ENCODE results near the gene NXPH4. TPM values are rescaled to one million over a fixed set of nuclear protein-coding genes. Genes with fewer than 3 reads are reported as not detected.

NXPH4 gene
- total RNA-seq, 1 donor from 2014 or later = not detected

- Histone ChIP-seq H3K4me2 (no peak overlapping the region), H3K27me3 (no peaks in the 10 kb centered on the region), H3K79me2 (ENCODE audit: low read depth) (no peaks in the 10 kb centered on the region), H3K36me3 (no peaks in the 10 kb centered on the region), H3K4me1 (peaks cover 34% of the 10 kb centered on the region), H2AFZ (replicated peaks) (no peak overlapping the region), H3F3A (ENCODE audit: low read depth) (peaks cover 31% of the 10 kb centered on the region), H3K9me3 (ENCODE audit: low read depth) (no peaks in the 10 kb centered on the region), H3K9ac (no peak overlapping the region), H4K20me1 (ENCODE audit: low read depth) (peaks cover 18% of the 10 kb centered on the region), H3K4me3 (no peak overlapping the region), H3K27ac (no peak overlapping the region)
- no peak overlapping the region for H3K4me3 Mint-ChIP-seq
- TF ChIP-seq EZH2 (IDR thresholded peaks at IDR 0.05) = no peak
- TF ChIP-seq, protein P1, sequence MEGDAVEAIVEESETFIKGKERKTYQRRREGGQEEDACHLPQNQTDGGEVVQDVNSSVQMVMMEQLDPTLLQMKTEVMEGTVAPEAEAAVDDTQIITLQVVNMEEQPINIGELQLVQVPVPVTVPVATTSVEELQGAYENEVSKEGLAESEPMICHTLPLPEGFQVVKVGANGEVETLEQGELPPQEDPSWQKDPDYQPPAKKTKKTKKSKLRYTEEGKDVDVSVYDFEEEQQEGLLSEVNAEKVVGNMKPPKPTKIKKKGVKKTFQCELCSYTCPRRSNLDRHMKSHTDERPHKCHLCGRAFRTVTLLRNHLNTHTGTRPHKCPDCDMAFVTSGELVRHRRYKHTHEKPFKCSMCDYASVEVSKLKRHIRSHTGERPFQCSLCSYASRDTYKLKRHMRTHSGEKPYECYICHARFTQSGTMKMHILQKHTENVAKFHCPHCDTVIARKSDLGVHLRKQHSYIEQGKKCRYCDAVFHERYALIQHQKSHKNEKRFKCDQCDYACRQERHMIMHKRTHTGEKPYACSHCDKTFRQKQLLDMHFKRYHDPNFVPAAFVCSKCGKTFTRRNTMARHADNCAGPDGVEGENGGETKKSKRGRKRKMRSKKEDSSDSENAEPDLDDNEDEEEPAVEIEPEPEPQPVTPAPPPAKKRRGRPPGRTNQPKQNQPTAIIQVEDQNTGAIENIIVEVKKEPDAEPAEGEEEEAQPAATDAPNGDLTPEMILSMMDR (IDR thresholded peaks at IDR 0.05) = no peak
- TF ChIP-seq EZH2phosphoT487 (IDR thresholded peaks at IDR 0.05) = no peak
- peaks cover 22% of the 10 kb centered on the region for H3K36me3 Mint-ChIP-seq
- no peaks in the 10 kb centered on the region for H3K9me3 Mint-ChIP-seq
- H3K4me1 Mint-ChIP-seq = peaks cover 28% of the 10 kb centered on the region
- peaks cover 5% of the 10 kb centered on the region for H3K27me3 Mint-ChIP-seq (ENCODE audit: insufficient read depth, low read depth)
- no peak for DNase-seq (ENCODE audit: low spot score)
- no peak overlapping the region for H3K27ac Mint-ChIP-seq
Measured at GRCh38 chr12:57258977-57259970, 42.7 kb downstream of the NXPH4 start.

GRCh38 chr12:57260366-57260765 lies 43.8 kb downstream of the NXPH4 start:
- peaks cover 28% of the 10 kb centered on the region for H3K4me1 Mint-ChIP-seq
- H3K4me2 ChIP-seq = peak overlapping the region; percentile 65
- H3K27me3 ChIP-seq = no peaks in the 10 kb centered on the region
- H3K4me3 Mint-ChIP-seq = peak overlapping the region; percentile 48
- no peak overlapping the region for H3K27ac ChIP-seq
- no peaks in the 10 kb centered on the region for H3K9me3 ChIP-seq (ENCODE audit: low read depth)
- TF ChIP-seq, protein P1 (IDR thresholded peaks at IDR 0.05) = no peak
- TF ChIP-seq EZH2 (IDR thresholded peaks at IDR 0.05) (no peak), EZH2phosphoT487 (IDR thresholded peaks at IDR 0.05) (no peak)
- peaks cover 31% of the 10 kb centered on the region for H3F3A ChIP-seq (ENCODE audit: low read depth)
- H4K20me1 ChIP-seq (ENCODE audit: low read depth) = peaks cover 18% of the 10 kb centered on the region
- H3K27ac Mint-ChIP-seq = no peak overlapping the region
- peaks cover 26% of the 10 kb centered on the region for H3K36me3 Mint-ChIP-seq
- no peak overlapping the region for H2AFZ ChIP-seq (replicated peaks)
- H3K36me3 ChIP-seq = no peaks in the 10 kb centered on the region
- H3K9ac ChIP-seq = no peak overlapping the region
- H3K9me3 Mint-ChIP-seq = no peaks in the 10 kb centered on the region
- no peak for DNase-seq (ENCODE audit: low spot score)
- no peak overlapping the region for H3K4me3 ChIP-seq
- H3K79me2 ChIP-seq (ENCODE audit: low read depth) = no peaks in the 10 kb centered on the region
- peaks cover 34% of the 10 kb centered on the region for H3K4me1 ChIP-seq
- H3K27me3 Mint-ChIP-seq (ENCODE audit: insufficient read depth, low read depth) = peaks cover 4% of the 10 kb centered on the region

DNA sequence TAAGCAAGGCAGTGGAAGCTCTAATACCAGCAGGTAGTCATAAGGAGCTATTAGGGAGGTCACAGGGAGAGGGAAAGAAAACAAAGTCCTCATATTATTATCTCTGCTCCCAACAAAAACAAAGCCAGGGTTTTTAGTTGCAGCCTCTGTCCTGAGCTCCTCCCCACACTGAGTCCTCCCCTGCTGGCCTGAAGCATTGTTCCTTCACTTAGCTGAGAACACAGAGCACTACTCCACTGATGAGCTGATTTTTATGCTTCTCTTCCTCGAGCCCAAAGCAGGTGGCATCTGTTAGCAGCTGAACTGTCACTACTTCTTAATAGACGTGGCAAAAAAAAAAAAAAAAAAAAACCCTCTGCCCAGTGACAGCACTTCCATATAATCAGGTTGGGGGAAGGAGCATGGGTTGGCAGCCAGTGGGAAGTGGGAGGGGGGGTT lies 44.9 kb downstream of the NXPH4 start:
- no peak overlapping the region for H2AFZ ChIP-seq (replicated peaks)
- H3K9me3 ChIP-seq (ENCODE audit: low read depth) = no peaks in the 10 kb centered on the region
- peaks cover 4% of the 10 kb centered on the region for H3K27me3 Mint-ChIP-seq (ENCODE audit: insufficient read depth, low read depth)
- H3K4me2 ChIP-seq = peak overlapping the region; percentile 65
- no peak for TF ChIP-seq EZH2 (IDR thresholded peaks at IDR 0.05)
- TF ChIP-seq EZH2phosphoT487 (IDR thresholded peaks at IDR 0.05) = no peak
- TF ChIP-seq, protein P1 (IDR thresholded peaks at IDR 0.05) = no peak
- H3K4me1 Mint-ChIP-seq = peaks cover 28% of the 10 kb centered on the region
- H3K27ac Mint-ChIP-seq = no peak overlapping the region
- H3K36me3 Mint-ChIP-seq = peaks cover 18% of the 10 kb centered on the region
- H3K79me2 ChIP-seq (ENCODE audit: low read depth) = no peaks in the 10 kb centered on the region
- H3K9me3 Mint-ChIP-seq = no peaks in the 10 kb centered on the region
- peak overlapping the region; percentile 13 for H3K4me3 ChIP-seq
- H3K27ac ChIP-seq = peak overlapping the region; percentile 39
- no peak overlapping the region for H3K4me3 Mint-ChIP-seq
- H3K4me1 ChIP-seq = peaks cover 34% of the 10 kb centered on the region
- H3K27me3 ChIP-seq = no peaks in the 10 kb centered on the region
- H3F3A ChIP-seq (ENCODE audit: low read depth) = peaks cover 31% of the 10 kb centered on the region
- no peak overlapping the region for H3K9ac ChIP-seq
- peaks cover 18% of the 10 kb centered on the region for H4K20me1 ChIP-seq (ENCODE audit: low read depth)
- peak; percentile 79 for DNase-seq (ENCODE audit: low spot score)
- no peaks in the 10 kb centered on the region for H3K36me3 ChIP-seq

Data from neural progenitor cell (in vitro differentiated cells).